GM19397 (cell line): Measurements from ENCODE around the gene CTDSPL.
"Not testable (repeated sequence)": the region's sequence is repeated elsewhere in the genome, so short reads cannot be mapped to it uniquely, and the experiment has no call there.

Experiments used
- ATAC-seq: cut with Tn5 transposase; IDR thresholded peaks from one replicate; pipeline ENCODE4 v1.9.1; 2021; ENCODE audit warnings: mild to moderate bottlenecking, moderate library complexity; ENCODE audit not compliant: unreplicated experiment

The CTDSPL gene

DNA sequence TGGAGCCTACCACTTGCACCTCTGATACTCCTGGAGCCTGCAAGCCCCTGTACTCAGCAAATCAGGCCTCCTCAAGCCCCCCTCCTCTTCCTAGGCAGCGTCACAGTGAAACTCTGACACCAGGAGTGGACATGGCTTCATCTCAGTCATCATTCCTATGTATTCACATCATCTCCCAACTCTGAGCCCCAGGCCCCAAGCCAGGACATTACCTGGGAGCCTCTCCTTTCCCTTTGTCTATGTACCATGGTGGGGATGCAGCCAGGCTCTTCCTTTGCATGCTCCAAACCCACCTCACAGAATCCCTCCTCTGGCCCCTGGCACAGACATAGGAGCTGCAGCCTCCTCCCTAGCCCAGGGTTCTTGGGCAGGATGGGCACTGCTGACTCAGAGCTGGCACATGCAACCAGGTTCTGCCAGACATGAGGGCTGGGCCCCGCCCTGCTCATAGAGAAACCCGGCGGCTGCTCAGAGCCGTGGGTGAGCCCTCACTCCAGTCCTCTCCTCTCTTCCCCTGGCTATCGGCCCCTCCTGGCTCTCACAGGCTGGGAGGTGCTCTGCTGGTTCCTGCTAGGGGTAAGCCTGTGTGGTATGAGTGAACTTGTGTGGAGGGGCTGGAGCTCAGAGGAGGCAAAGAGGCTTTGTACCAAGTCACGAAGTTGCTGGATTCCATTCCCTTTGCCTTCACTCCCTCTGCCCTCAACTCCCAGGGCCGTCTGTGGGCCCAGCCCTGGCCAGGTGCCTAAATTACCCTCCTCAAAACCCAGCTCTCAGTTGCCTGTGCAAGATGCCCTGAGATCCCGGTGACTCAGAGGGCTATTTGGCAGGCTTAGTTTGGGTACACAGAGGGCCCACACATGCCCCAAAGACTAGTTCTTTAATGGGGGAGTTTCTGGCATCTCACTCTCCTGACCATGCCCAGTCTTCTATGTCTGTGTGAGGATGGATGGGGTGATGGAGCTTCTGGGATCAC, 169.6 kb downstream of the CTDSPL start:
- no peak for ATAC-seq

DNA sequence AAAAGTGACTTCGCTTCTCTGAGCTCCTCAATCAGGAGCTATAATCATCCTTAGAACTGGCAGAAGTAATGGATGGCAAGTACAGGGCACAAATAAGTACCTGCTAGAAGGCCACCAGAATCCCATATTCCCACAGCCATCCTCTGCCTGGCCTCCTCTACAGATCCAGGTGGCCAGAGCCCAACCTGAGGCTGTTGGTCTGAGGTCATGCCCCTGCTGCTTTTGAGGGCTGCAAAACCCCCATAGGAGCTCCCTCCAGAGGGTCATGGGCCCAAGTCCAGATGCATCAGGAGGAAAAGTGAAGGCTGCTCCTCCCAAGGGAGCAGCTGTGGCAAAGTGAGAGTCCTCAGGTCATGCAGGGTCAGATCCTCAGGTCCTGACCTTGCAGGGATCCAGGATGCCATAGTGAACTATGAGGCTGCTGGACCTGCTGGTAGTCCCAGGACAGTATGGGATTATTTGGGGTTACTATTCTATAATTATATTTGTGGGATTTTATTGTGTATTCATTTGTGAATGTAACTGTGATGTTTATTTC, 170.7 kb downstream of the CTDSPL start:
- ATAC-seq, result no peak

DNA sequence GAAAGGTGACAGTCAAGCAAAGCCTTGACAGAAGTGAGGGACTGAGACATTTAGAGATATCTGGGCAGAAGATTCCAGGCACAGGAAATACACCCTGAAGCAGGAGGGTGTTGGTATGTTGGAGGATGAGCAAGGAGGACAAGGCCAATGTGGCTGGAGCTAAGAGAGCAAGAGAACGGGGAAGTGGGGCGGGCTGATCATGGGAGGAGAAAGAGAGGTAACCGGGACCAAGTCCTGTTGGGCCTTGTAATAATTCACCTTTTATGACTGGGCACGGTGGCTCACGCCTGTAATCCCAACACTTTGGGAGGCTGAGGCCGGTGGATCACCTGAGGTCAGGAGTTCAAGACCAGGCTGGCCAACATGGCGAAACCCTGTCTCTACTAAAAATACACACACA, 171.9 kb downstream of the CTDSPL start:
- ATAC-seq, result not testable (repeated sequence)
